Stimulated activated CD8-positive, alpha-beta memory T cell treated with anti-CD3 and anti-CD28 coated beads, Interleukin-7, amount 100 ng/mL, for 1 hour (primary cell): ENCODE measurements around the gene PGBD1.

Experiments
- DNase-seq, 2 donors: peaks; one replicate each; pipeline ENCODE4 v3.0.0-alpha.2; 2020; ENCODE audit warnings: low read depth in 2 of 2

Gene PGBD1

DNA sequence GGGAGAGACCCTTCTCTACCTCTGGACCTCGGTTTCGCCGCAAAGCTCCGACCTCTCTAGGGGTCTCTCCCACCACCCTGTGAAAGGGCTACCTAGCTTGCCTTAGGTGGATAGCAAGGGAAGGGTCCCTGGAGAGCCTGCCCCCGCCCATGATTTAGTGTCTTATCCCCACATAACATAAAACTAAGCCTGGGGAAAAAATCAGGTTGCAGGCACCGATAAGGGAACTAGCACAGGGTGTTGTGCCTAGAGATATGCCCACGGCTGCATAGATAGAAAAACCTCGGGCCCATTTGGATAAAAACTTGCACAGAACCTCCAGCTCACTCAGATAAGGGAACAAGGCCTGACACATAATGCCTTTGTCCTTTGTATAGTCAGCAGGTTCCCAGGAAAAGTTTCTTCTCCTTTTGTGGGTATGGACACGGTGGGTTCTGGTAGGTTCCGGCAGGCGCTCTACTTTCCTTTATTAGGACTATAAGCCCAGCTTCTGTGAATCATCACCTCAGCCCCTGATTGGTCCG, 53.7 kb downstream of the PGBD1 start:
- no peak for DNase-seq

DNA sequence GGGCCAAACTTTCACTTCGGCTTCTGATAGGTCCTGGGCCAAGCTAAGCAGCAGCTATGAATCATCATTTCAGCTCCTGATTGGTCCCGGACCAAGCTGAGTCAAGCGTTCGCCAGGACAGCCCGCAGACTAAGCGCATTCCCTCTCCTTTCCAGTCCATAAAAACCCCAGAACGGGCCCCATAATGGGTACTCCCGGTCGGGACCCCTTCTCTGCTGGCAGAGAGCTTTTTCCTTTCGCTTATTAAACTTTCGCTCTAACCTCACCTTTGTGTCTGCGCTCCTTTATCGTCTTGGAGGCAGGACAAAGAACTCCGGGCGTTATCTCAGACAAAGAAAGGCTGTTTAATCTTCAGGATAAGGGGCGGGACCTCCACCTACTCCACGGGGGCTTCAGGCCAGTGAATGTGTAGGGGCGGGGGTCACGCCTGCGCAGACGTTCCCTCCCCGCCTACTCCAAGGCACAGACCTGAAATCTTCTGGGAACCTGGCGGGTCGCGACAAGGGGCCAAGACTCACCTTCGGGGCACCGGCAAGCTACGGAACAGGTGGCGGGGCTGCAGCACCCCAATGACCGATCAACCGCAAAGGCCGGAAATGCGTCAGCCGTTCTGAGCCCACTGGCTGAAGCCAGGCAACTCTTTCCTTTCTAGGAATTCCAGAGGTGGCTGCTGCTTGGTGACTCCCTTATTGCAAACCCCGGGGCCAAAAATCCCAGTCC, 54.4 kb downstream of the PGBD1 start, which contains the start of gene ZSCAN31:
TSS of gene ZSCAN31 (minus strand) at position 585 of the 720 bp plus-strand sequence. CDS start 6,465 bp downstream, outside the sequence.
- DNase-seq, result peak; percentile 59 to 68

DNA sequence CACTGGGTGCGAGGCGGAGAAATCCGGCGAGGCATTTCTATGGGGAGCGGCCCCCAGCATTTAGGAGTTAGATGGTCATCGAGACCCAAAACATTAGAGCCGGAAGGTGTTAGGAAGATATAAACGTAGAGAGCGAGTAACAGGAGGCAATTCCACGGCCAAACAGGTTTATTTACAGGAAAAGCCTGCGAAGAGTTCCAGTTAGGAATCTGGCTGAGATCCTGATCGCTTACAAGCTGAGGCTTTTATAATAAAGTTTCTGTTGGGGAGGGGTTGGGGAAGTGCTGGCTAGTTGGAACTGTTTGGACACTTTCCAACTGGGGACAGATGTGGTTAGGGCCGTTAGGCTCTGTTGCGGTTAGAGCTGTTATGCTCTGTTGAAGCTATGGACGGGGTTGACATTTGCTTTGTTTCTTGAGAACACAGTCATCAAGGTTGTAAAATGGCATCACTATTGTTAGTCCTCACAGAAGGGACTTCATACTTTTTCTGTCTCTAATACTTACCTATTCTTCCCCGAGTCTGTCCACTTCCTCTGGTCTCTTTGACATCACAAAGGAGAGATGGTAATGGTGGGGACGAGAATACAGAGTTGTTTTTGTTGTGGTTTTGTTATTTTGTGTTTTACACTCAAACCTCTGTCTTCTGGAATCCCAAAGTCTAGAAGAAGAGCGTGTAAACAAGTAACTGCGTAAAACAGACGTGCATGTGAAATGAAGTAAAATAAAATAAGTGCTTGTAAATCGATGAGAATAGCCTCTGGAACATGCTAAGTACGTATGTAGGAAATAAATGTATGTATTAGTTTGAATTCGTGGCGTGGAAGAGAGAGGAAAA, 55.1 kb downstream of the PGBD1 start:
- DNase-seq, result no peak

DNA sequence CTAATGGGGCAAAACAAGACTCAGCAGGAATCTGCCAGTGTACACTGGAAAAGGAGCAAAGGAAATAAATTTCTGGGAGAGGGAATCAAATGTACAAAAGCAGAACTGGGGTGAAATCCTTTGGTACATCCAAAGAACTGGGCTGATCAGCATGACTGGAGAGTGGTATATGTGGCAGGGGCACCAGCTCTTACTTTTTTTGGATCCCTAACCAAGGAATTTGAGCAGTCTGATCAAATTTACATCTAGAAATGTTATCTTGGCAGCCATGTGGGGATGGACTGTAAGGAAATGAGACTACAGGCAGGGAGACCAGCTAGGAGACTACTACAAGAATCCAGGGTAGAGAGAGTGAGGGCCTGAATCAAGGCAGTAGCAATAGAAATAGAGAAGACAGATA, 55.7 kb downstream of the PGBD1 start:
- DNase-seq, result no peak

DNA sequence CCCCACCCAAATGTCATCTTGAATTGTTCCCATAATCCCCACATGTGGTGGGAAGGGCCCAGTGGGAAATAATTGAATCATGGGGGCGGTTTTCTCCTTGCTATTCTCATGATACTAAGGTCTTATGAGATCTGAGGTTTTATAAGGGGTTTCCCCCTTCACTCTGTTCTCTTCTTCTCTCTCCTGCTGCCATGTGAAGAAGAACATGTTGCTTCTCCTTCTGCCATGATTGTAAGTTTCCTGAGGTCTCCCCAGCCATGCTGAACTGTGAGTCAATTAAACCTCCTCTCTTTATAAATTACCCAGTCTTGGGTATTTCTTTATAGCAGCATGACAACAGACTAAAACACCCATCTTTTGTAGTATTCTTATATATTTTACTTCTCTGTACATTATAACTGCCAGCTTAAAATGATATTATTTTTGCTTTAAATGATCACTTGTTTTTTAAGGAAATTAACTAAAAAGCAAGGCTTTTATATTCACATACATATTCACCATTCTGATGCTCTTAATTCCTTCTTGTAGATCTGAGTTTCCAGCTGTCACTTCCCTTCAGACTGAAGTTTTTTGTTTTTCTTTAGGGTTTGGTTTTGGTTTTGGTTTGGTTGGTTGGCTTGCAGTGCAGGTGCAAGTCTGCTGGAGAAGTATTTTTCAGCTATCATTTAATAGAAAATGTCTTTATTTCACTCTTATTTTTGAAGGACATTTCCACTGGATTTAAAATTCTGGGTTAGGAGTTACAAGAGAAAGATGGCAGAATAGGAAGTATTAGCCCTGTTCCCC, 59.1 kb downstream of the PGBD1 start:
- DNase-seq, result no peak

DNA sequence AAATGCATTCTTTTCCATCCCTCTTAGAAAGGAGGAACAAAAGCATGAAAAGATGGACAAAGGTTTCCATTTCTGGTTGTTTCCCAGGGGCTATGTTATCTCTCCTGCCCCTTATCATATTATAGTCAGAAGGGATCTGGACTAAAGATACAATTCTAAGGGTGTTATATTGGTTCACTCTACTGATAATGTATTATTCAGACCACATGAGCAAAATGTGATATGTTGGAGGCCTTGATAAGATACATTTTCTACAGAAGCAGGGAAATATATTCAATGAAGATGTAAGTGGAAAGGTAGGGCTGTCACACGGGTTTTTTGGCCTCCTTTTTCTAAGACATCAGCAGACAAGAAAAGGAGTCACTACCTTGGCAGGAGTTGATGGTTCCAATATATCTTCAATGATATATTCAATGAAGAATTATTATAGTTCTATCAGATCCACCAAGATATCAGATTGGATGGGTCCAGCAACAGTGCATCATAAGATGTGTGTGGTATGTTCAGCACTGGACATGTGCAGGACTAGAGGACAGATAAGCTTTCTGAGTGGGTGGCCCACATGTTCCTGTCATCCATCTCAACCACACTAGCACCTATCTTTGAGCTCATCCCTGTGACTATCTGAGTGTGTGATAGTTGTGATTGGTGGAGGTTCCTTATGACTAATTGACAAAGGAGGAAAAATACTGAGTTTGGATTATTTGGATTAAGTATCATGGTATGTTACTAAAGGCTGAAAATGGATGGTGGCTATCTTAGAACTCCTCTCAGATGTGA, 62.7 kb downstream of the PGBD1 start:
- no peak for DNase-seq

DNA sequence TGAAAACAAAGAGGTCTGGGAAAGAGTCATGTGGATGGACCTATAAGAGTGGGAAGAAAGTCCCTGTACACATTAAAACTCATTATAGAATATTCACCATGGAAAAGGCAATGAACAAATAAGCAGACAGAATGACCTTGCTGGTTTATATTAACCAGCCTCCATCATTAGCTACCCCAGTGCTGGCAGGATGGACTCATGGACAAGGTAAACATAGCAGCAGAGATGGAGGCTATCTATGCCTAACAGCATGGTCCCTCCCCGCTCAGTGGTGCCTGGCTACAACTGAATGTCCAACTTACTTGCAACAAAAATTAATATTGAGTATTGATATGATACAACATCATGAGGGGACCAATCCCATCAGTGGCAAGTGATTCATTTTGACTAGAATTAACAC, 63.8 kb downstream of the PGBD1 start:
- no peak for DNase-seq

DNA sequence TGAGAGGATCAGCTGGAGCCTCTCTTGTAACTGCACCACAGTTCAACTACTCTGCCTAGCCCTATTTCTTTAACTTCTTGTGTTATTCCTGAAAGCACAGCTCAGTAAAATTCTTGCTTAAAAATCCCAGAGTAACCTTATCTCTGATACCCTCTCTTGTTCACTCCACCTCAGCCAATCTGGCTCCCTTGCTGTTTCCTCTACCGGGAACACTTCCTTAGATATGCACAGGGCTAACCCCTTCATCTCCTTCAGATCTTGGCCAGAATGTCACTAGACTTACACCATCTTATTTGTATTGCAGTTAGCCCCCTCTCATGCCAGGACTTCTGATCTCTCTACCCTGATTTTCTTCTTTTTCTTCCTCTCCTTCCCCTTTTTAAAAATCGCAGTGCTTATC, 65.7 kb downstream of the PGBD1 start:
- no peak for DNase-seq

DNA sequence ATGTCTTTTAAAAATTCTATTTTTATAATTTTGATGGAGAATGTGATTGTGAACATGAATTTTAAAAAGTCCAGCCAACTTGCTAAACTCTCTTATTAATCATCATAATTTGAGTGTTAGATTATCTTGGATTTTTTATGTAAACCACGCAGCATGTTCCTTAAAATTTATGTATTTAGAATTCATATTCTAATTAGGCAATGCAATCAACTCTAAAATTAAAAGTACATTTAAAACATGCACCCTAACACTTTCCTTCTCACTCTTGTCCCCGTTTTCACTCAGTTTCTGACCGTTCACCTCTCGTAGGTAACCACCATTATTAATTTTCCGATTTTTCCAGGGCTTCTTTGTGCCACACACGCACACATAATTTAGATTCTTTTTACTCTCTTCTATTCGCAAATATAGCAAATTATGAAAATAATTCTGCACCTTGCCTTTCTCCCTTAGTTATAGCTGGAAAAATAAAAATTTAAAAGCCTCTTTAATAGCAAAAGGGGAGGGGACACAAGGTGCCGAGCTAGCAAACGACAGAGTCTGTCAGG, 68.0 kb downstream of the PGBD1 start:
- no peak for DNase-seq

DNA sequence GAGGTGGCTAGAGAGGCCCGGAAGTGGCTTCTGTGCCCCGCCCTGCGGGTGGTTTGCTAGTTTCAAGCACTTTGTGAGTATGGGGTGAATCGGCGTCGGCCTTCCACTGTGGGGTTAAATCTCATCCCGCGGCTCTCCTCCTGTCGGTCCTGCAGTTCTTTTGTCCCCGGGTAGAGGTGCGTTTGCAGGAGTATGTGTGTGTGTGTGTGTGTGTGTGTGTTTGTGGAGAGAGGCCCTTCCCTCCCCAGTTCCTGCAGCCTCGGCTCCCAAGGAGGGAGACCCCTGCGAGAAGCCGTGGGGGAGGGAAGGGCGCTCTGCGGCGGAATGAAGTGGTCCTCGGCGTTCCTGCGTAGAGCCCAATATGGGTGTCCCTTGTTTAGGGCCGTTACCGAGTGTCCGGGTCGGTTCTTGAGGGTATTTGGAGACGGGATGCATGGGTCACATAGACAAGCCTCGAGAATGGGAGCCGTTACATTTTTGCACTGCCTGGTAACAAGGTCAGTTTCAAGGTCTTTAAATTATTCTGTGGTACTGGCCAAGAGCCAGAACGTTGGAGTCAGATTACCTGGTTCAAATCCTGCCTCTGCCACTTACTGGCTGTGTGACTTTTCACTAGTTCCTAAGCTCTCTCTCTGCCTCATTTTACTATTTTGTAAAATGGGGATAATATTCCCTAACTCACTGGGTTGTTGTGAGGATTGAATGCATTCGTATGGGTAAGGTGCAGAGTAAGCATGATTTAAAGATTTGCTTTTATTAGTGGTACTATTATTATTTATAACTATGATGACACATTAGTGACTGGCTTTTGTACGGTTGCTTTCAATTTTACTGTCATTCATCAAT, 68.7 kb downstream of the PGBD1 start, which contains the start of gene ZKSCAN3:
TSS of gene ZKSCAN3 (plus strand) at position 56 of the 846 bp plus-strand sequence. CDS start 9,640 bp downstream, outside the sequence.
- DNase-seq, result peak; percentile 66 to 74

DNA sequence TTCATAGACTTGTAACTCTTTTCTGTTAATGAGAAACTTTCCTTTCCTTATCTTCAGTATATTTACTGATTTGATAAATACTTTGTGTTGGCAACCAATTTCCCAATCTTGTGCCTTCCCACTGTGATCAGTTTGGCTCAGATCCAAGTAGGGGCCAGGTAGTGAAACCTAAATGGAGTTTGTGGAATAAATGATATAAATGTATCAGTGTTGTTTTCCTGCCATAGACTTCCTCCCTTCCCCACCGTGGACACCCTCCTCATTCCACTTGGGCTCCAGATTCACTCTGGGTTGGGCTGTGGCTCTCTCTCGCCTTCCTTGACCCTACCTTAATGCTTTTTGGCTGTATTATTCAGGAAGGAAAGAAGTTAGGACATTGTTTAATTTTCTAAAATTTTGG, 69.7 kb downstream of the PGBD1 start:
- DNase-seq, result no peak

DNA sequence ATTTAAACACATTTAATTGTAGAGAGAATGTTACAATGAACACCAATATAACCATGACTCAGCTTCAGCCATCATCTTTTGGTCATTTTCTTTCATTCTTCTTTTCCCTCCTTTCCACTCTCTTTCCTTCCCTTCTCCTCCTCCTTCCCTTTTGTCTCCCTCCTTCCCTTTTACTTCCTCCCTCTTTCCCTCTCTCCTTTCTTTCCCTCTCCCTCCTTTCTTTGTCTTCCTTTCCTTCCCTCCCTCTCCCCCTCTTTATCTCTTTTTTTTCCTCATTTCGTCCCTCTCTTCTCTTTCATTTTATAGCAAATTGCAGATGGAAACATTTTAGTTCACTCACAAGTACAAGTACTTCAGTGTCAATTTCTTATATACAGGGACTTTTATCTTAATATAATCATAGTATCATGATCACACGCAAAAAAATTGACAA, 70.1 kb downstream of the PGBD1 start:
- no peak for DNase-seq
